HepG2 (cell line): ENCODE data around the gene ABHD11. TPM values are rescaled to one million over a fixed set of nuclear protein-coding genes. Genes with fewer than 3 reads are reported as not detected.

Experiments
- MATR3 ChIP-seq: sonication (generic); formaldehyde crosslinking; IDR thresholded peaks from 2 replicates; pipeline ENCODE4 v1.4.0; 2020; ENCODE audit warnings: missing genetic modification reagents
- MIER2 ChIP-seq: IDR thresholded peaks from 2 replicates; pipeline ENCODE4 v1.6.1; 2016; ENCODE audit warnings: missing biosample characterization, missing genetic modification reagents
- MXD4 ChIP-seq: IDR thresholded peaks from 2 replicates; pipeline ENCODE4 v1.6.1; 2016; ENCODE audit warnings: mild to moderate bottlenecking, missing biosample characterization, missing genetic modification reagents
- NFE2L2 ChIP-seq: fragments of 150-350 bp; IDR thresholded peaks from 2 replicates; pipeline ENCODE4 v1.6.1; 2014; ENCODE audit warnings: low read length
- NR2F2 ChIP-seq: IDR thresholded peaks from 2 replicates; pipeline ENCODE4 v1.6.1; 2012; ENCODE audit warnings: low read depth, inconsistent platforms, borderline replicate concordance
- RCOR2 ChIP-seq: IDR thresholded peaks from 2 replicates; pipeline ENCODE4 v1.6.1; 2016; ENCODE audit warnings: missing biosample characterization, missing genetic modification reagents
- ZC3H13 ChIP-seq: sonication (generic); formaldehyde crosslinking; IDR thresholded peaks from 2 replicates; pipeline ENCODE4 v1.8.1; 2023; ENCODE audit warnings: mild to moderate bottlenecking, missing genetic modification reagents, moderate library complexity
- ZMYM4 ChIP-seq: sonication (generic); formaldehyde crosslinking; IDR thresholded peaks from 2 replicates; pipeline ENCODE4 v1.8.1; 2023; ENCODE audit warnings: mild to moderate bottlenecking, missing genetic modification reagents
- ZNF207 ChIP-seq: fragments of 450-650 bp; IDR thresholded peaks from 2 replicates; pipeline ENCODE4 v1.6.1; 2016; ENCODE audit warnings: antibody characterized with exemption, borderline replicate concordance
- ZNF318 ChIP-seq: sonication (generic); formaldehyde crosslinking; IDR thresholded peaks from 2 replicates; pipeline ENCODE4 v1.4.0; 2020; ENCODE audit warnings: mild to moderate bottlenecking, missing genetic modification reagents
- ZNF354B ChIP-seq: sonication (generic); formaldehyde crosslinking; IDR thresholded peaks from 2 replicates; pipeline ENCODE4 v1.8.0; 2022; ENCODE audit warnings: mild to moderate bottlenecking, missing genetic modification reagents
- ZNF503 ChIP-seq: sonication (generic); formaldehyde crosslinking; IDR thresholded peaks from 2 replicates; pipeline ENCODE4 v1.4.0; 2020; ENCODE audit warnings: missing genetic modification reagents
- ZNF619 ChIP-seq: sonication (generic); formaldehyde crosslinking; IDR thresholded peaks from 2 replicates; pipeline ENCODE4 v1.4.0; 2020; ENCODE audit warnings: mild to moderate bottlenecking, missing genetic modification reagents
- ZNF777 ChIP-seq: sonication (generic); formaldehyde crosslinking; IDR thresholded peaks from 2 replicates; pipeline ENCODE4 v1.4.0; 2020; ENCODE audit warnings: missing genetic modification reagents
- ZSCAN22 ChIP-seq: sonication (generic); formaldehyde crosslinking; IDR thresholded peaks from 2 replicates; pipeline ENCODE4 v1.4.0; 2020; ENCODE audit warnings: mild to moderate bottlenecking, missing genetic modification reagents
- polyA plus RNA-seq, 8 experiments: library from polyadenylated mRNA; depleted of rRNA in 3 of 8; stranded (reverse) in 7 of 8; unstranded in 1 of 8; fragments of >200 nt; fragmentation: Illumina TruSeq in 4 of 8; extraction: Trizol in 4 of 8; gene quantifications; 2 replicates each; pipeline versions ENCODE4 v1.2.1 to v1.2.3, GENCODE V29; 2011 to 2016; ENCODE audit warnings: low read depth in 4 of 8, missing spikeins in 1 of 8, mixed read lengths in 1 of 8; ENCODE audit not compliant: insufficient read depth in 1 of 8
- total RNA-seq, 5 experiments: library from RNA; depleted of rRNA; stranded (reverse); fragments of >200 nt; fragmentation: Illumina TruSeq; extraction: Trizol; gene quantifications; 2 replicates each; pipeline ENCODE4 v1.2.3, GENCODE V29; 2016; ENCODE audit warnings: low read depth in 1 of 5
- TF ChIP-seq, protein P1 (sequence below): sonication (generic); formaldehyde crosslinking; IDR thresholded peaks from 2 replicates; pipeline ENCODE4 v1.4.0; 2020; ENCODE audit warnings: mild to moderate bottlenecking, missing genetic modification reagents
- TF ChIP-seq, protein P2 (sequence below): sonication (generic); formaldehyde crosslinking; conservative IDR thresholded peaks from 2 replicates; pipeline ENCODE4 v1.8.1; 2023; ENCODE audit warnings: missing genetic modification reagents

ABHD11 gene
- total and polyA plus RNA-seq, 2 of the 13 experiments (the other 11 are each of a cell fraction or from before 2014, with no cell fraction given), result 7.0 to 8.1 TPM

DNA sequence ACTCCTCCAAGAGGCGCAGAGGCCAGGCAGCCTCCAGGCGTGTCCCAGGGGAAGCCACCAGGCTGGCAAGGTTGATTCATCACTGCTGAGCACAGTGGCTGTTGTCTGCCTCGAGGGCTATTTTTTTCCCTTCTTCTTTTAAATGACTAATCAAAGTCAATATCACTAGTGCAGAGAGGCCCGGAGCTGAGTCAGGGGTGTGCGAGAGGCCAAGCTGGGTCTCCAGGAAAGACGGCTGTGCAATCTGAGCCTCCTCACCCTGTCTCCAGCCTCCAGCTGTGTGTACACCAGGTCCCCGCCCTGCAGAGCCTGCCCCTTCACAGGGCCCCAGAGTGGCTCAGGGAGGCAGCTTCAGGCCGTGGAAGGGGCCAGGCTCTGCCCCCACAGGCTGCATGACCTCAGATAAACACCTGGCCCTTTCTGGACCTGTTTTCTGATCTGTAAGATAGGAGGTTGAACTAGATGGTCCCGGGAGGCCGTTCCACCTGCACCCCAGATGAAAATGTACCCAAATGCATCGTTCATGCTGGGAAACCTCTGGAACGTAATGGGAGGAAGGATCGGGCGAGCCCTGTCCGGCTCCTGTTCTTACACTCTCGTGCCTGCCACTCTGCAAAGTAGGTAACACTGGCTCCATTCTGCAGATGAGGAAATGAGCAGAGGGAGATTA lies 22.8 kb downstream of the ABHD11 start (continued):
- TF ChIP-seq MATR3 (CRISPR knock-in tag) (no peak), ZNF777 (CRISPR knock-in tag) (no peak), RCOR2 (0 out of 2 replicates have a peak, but pooled peaks have one; percentile 60), ZC3H13 (CRISPR knock-in tag) (no peak), ZNF207 (no peak), MXD4 (CRISPR knock-in tag) (no peak), ZNF503 (CRISPR knock-in tag) (no peak), MIER2 (CRISPR knock-in tag) (no peak), ZNF318 (CRISPR knock-in tag) (no peak), ZSCAN22 (no peak), ZNF619 (CRISPR knock-in tag) (no peak), ZNF354B (CRISPR knock-in tag) (no peak), NR2F2 (no peak), NFE2L2 (no peak), ZMYM4 (CRISPR knock-in tag) (no peak)
- TF ChIP-seq, protein P1, sequence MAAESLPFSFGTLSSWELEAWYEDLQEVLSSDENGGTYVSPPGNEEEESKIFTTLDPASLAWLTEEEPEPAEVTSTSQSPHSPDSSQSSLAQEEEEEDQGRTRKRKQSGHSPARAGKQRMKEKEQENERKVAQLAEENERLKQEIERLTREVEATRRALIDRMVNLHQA (CRISPR knock-in tag), result no peak
- TF ChIP-seq, protein P2, sequence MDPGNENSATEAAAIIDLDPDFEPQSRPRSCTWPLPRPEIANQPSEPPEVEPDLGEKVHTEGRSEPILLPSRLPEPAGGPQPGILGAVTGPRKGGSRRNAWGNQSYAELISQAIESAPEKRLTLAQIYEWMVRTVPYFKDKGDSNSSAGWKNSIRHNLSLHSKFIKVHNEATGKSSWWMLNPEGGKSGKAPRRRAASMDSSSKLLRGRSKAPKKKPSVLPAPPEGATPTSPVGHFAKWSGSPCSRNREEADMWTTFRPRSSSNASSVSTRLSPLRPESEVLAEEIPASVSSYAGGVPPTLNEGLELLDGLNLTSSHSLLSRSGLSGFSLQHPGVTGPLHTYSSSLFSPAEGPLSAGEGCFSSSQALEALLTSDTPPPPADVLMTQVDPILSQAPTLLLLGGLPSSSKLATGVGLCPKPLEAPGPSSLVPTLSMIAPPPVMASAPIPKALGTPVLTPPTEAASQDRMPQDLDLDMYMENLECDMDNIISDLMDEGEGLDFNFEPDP, result no peak
